ENCODE data around the gene ZNF69. TPM values are rescaled to one million over a fixed set of nuclear protein-coding genes. Genes with fewer than 3 reads are reported as not detected.

ZNF69 gene
- total RNA-seq, 1 experiment from 2014 or later = 9.5 TPM

- in situ Hi-C loops (cut with HindIII; ENCODE audit: low pct_unique_long_range_greater_than_20kb, low sequenced_read_pairs) = no loop called here
- Histone ChIP-seq H3K27me3 (ENCODE audit: control insufficient read depth, insufficient read depth, low read length) (no peaks in the 10 kb centered on the region), H3K27ac (ENCODE audit: low read length) (no peak overlapping the region), H3K4me3 (ENCODE audit: low read depth in 2 of 2, low read length in 2 of 2) (no peak overlapping the region), H3K4me1 (ENCODE audit: control insufficient read depth, insufficient read depth, low read length) (no peaks in the 10 kb centered on the region), H3K36me3 (ENCODE audit: control insufficient read depth, insufficient read depth, low read length) (no peaks in the 10 kb centered on the region), H3K9me3 (ENCODE audit: control insufficient read depth, insufficient read depth, low read depth, low read length) (no peaks in the 10 kb centered on the region)
- TF ChIP-seq REST (IDR thresholded peaks at IDR 0.05; ENCODE audit: insufficient read depth in 1 of 2, low read depth in 2 of 2, low read length in 1 of 2) (no peak), CTCF (IDR thresholded peaks at IDR 0.05) (peak; percentile 65), SIN3A (IDR thresholded peaks at IDR 0.05; ENCODE audit: borderline replicate concordance, insufficient read depth, low read depth, low read length) (no peak), TCF7L2 (IDR thresholded peaks at IDR 0.05; ENCODE audit: low read depth, low read length) (no peak)
- POLR2A ChIA-PET = no interaction called here
- peak; percentile 39 for DNase-seq (ENCODE audit: low read depth, low spot score)
- peak; percentile 86 for ATAC-seq
- CTCF ChIA-PET = interaction anchor here (0.6 kb wide), 1 partner anchor 69 kb away, joined by 3 read pairs; no protein-coding TSS in a partner anchor
- no TSS peak for BruUV-seq (replicated peaks)
- intact Hi-C loops (cut with micrococcal nuclease; ENCODE audit: unreplicated experiment) = no loop called here
These were observed 6.3 kb upstream of the ZNF69 start for GRCh38 chr19:11881151-11881800.

- no TSS peak for BruUV-seq (replicated peaks)
- in situ Hi-C loops (cut with HindIII; ENCODE audit: low pct_unique_long_range_greater_than_20kb, low sequenced_read_pairs) = no loop called here
These were observed 5.0 kb upstream of the ZNF69 start for GRCh38 chr19:11882606-11883005.

More at GRCh38 chr19:11882606-11883005, 5.0 kb upstream of the ZNF69 start:
- TF ChIP-seq SIN3A (IDR thresholded peaks at IDR 0.05; ENCODE audit: borderline replicate concordance, insufficient read depth, low read depth, low read length) (no peak), CTCF (IDR thresholded peaks at IDR 0.05) (no peak), POLR2AphosphoS5 (IDR thresholded peaks at IDR 0.05; ENCODE audit: low read depth, low read length) (no peak), TCF7L2 (IDR thresholded peaks at IDR 0.05; ENCODE audit: low read depth, low read length) (no peak), REST (IDR thresholded peaks at IDR 0.05; ENCODE audit: insufficient read depth in 1 of 2, low read depth in 2 of 2, low read length in 1 of 2) (no peak)
- Histone ChIP-seq H3K4me1 (ENCODE audit: control insufficient read depth, insufficient read depth, low read length) (no peaks in the 10 kb centered on the region), H3K27me3 (ENCODE audit: control insufficient read depth, insufficient read depth, low read length) (no peaks in the 10 kb centered on the region), H3K9me3 (ENCODE audit: control insufficient read depth, insufficient read depth, low read depth, low read length) (no peaks in the 10 kb centered on the region), H3K27ac (ENCODE audit: low read length) (no peak overlapping the region), H3K36me3 (ENCODE audit: control insufficient read depth, insufficient read depth, low read length) (no peaks in the 10 kb centered on the region), H3K4me3 (ENCODE audit: low read depth in 2 of 2, low read length in 2 of 2) (no peak overlapping the region)
- intact Hi-C loops (cut with micrococcal nuclease; ENCODE audit: unreplicated experiment) = no loop called here
- ChIA-PET POLR2A (no interaction called here), CTCF (interaction anchor here (0.9 kb wide), 1 partner anchor 41 kb away, joined by 3 read pairs; no protein-coding TSS in a partner anchor)
- ATAC-seq (no peak), DNase-seq (ENCODE audit: low read depth, low spot score) (no peak)

Data from Panc1 (cell line).